Nephron (organoid): ENCODE results near the gene JSRP1.

Experiments
- H3K27ac Mint-ChIP-seq, 3 experiments: 2 replicates each; pipeline ENCODE4 v1.8.0; 2020; ENCODE audit warnings: mixed read lengths in 3 of 3, mild to moderate bottlenecking in 2 of 3, moderate library complexity in 1 of 3
- H3K27me3 Mint-ChIP-seq: 2 replicates; pipeline ENCODE4 v1.8.0; 2021; ENCODE audit warnings: low read depth, mild to moderate bottlenecking, moderate library complexity, mixed read lengths
- H3K36me3 Mint-ChIP-seq: 2 replicates; pipeline ENCODE4 v1.8.0; 2020; ENCODE audit warnings: low read depth, mixed read lengths
- H3K4me1 Mint-ChIP-seq: 2 replicates; pipeline ENCODE4 v1.8.0; 2020; ENCODE audit warnings: mixed read lengths
- H3K4me3 Mint-ChIP-seq, 3 experiments: 2 replicates each; pipeline ENCODE4 v1.8.0; 2020; ENCODE audit warnings: mild to moderate bottlenecking in 3 of 3, mixed read lengths in 3 of 3, moderate library complexity in 2 of 3
- H3K9me3 Mint-ChIP-seq: 2 replicates; pipeline ENCODE4 v1.8.0; 2020; ENCODE audit warnings: mixed read lengths
- CTCF ChIP-seq, 3 experiments: fragments of 200-600 bp; sonication (generic); IDR thresholded peaks; one replicate each; pipeline ENCODE4 v1.5.0; 2021; ENCODE audit warnings: antibody characterized with exemption in 3 of 3; ENCODE audit not compliant: unreplicated experiment in 3 of 3

The JSRP1 gene

GRCh38 chr19:2212861-2213711 is 43.1 kb downstream of the JSRP1 start:
- Mint-ChIP-seq H3K4me3 (no peak overlapping the region), H3K27me3 (no peaks in the 10 kb centered on the region), H3K36me3 (peaks cover 53% of the 10 kb centered on the region), H3K27ac (peak overlapping the region in 2 of 3 experiments; percentile 35 to 71), H3K9me3 (no peaks in the 10 kb centered on the region), H3K4me1 (peaks cover 21% of the 10 kb centered on the region)
- no peak for TF ChIP-seq CTCF (IDR thresholded peaks at IDR 0.05; ENCODE audit: unreplicated experiment in 3 of 3)

GRCh38 chr19:2210987-2211740 is 45.1 kb downstream of the JSRP1 start:
- Mint-ChIP-seq H3K4me3 (no peak overlapping the region), H3K36me3 (peaks cover 51% of the 10 kb centered on the region), H3K9me3 (no peaks in the 10 kb centered on the region), H3K27ac (no peak overlapping the region), H3K4me1 (peaks cover 21% of the 10 kb centered on the region), H3K27me3 (no peaks in the 10 kb centered on the region)
- TF ChIP-seq CTCF (IDR thresholded peaks at IDR 0.05; ENCODE audit: unreplicated experiment in 3 of 3): no peak

GRCh38 chr19:2210206-2210605 is 46.0 kb downstream of the JSRP1 start:
- H3K36me3 Mint-ChIP-seq: peaks cover 46% of the 10 kb centered on the region
- no peak overlapping the region for H3K4me3 Mint-ChIP-seq
- no peak overlapping the region for H3K27ac Mint-ChIP-seq
- TF ChIP-seq CTCF (IDR thresholded peaks at IDR 0.05; ENCODE audit: unreplicated experiment in 3 of 3): no peak
- peaks cover 21% of the 10 kb centered on the region for H3K4me1 Mint-ChIP-seq
- H3K9me3 Mint-ChIP-seq: no peaks in the 10 kb centered on the region
- H3K27me3 Mint-ChIP-seq: no peaks in the 10 kb centered on the region

GRCh38 chr19:2209408-2209807 is 46.8 kb downstream of the JSRP1 start:
- peaks cover 16% of the 10 kb centered on the region for H3K4me1 Mint-ChIP-seq
- TF ChIP-seq CTCF (IDR thresholded peaks at IDR 0.05; ENCODE audit: unreplicated experiment in 3 of 3): no peak
- no peaks in the 10 kb centered on the region for H3K27me3 Mint-ChIP-seq
- H3K4me3 Mint-ChIP-seq: no peak overlapping the region
- no peaks in the 10 kb centered on the region for H3K9me3 Mint-ChIP-seq
- peaks cover 39% of the 10 kb centered on the region for H3K36me3 Mint-ChIP-seq
- no peak overlapping the region for H3K27ac Mint-ChIP-seq

- no peak for TF ChIP-seq CTCF (IDR thresholded peaks at IDR 0.05; ENCODE audit: unreplicated experiment in 3 of 3)
- no peaks in the 10 kb centered on the region for H3K9me3 Mint-ChIP-seq
- peaks cover 15% of the 10 kb centered on the region for H3K4me1 Mint-ChIP-seq
- peaks cover 42% of the 10 kb centered on the region for H3K36me3 Mint-ChIP-seq
- H3K27ac Mint-ChIP-seq: no peak overlapping the region
- no peaks in the 10 kb centered on the region for H3K27me3 Mint-ChIP-seq
- H3K4me3 Mint-ChIP-seq: no peak overlapping the region
Observed at GRCh38 chr19:2208975-2209374, 47.2 kb downstream of the JSRP1 start.
